GM18502 (cell line): ENCODE data around the gene HAVCR2.
A peak's percentile ranks its signal among the peaks of the same experiment; 100 is the strongest.
"Not testable (repeated sequence)": the region's sequence is repeated elsewhere in the genome, so short reads cannot be mapped to it uniquely, and the experiment has no call there.

Experiments used
- ATAC-seq: cut with Tn5 transposase; IDR thresholded peaks from one replicate; pipeline ENCODE4 v1.9.1; 2021; ENCODE audit warnings: mild to moderate bottlenecking; ENCODE audit not compliant: unreplicated experiment, poor library complexity

The HAVCR2 gene

GRCh38 chr5:157100140-157100679 lies 8.6 kb downstream of the HAVCR2 start:
- peak; percentile 55 for ATAC-seq

GRCh38 chr5:157088342-157088990 lies 20.4 kb downstream of the HAVCR2 start:
- peak; percentile 87 for ATAC-seq

GRCh38 chr5:157086751-157087359 lies 22.0 kb downstream of the HAVCR2 start:
- no peak for ATAC-seq

GRCh38 chr5:157085930-157086329 lies 22.9 kb downstream of the HAVCR2 start:
- ATAC-seq: no peak

GRCh38 chr5:157080286-157080685 lies 28.6 kb downstream of the HAVCR2 start:
- ATAC-seq: no peak

- peak; percentile 38 for ATAC-seq
Observed at GRCh38 chr5:157076558-157076957, 32.3 kb downstream of the HAVCR2 start.

- no peak for ATAC-seq
Observed at GRCh38 chr5:157072508-157072907, 36.3 kb downstream of the HAVCR2 start.

GRCh38 chr5:157069949-157070348 lies 38.9 kb downstream of the HAVCR2 start:
- no peak for ATAC-seq

- no peak for ATAC-seq
Observed at GRCh38 chr5:157068785-157069184, 40.1 kb downstream of the HAVCR2 start.

GRCh38 chr5:157068339-157068738 lies 40.5 kb downstream of the HAVCR2 start:
- ATAC-seq: no peak

GRCh38 chr5:157067005-157067404 lies 41.8 kb downstream of the HAVCR2 start:
- no peak for ATAC-seq

GRCh38 chr5:157066080-157066479 lies 42.8 kb downstream of the HAVCR2 start:
- no peak for ATAC-seq

GRCh38 chr5:157063776-157064430 lies 44.9 kb downstream of the HAVCR2 start:
- no peak for ATAC-seq

GRCh38 chr5:157059891-157060290 lies 49.0 kb downstream of the HAVCR2 start:
- no peak for ATAC-seq

- ATAC-seq: no peak
Observed at GRCh38 chr5:157059093-157059539, 49.7 kb downstream of the HAVCR2 start, which contains the start of gene HAVCR1. Gene HAVCR1, minus strand, starts transcription at chr5:157059116. Its CDS starts 1,173 bp downstream, at chr5:157057943.

- no peak for ATAC-seq
Observed at GRCh38 chr5:157057459-157058370, 51.1 kb downstream of the HAVCR2 start.

GRCh38 chr5:157056848-157057247 lies 52.0 kb downstream of the HAVCR2 start:
- not testable (repeated sequence) for ATAC-seq

- no peak for ATAC-seq
Observed at GRCh38 chr5:157051604-157052245, 57.1 kb downstream of the HAVCR2 start.

- peak; percentile 82 for ATAC-seq
Observed at GRCh38 chr5:157050050-157050449, 58.8 kb downstream of the HAVCR2 start.

GRCh38 chr5:157049605-157050004 lies 59.2 kb downstream of the HAVCR2 start:
- ATAC-seq: peak; percentile 28
